ENCODE measurements around the gene CMTM8. TPM values are rescaled to one million over a fixed set of nuclear protein-coding genes. Genes with fewer than 3 reads are reported as not detected.

Gene CMTM8
- total and polyA plus RNA-seq, 10 of the 15 experiments (the other 5 are each of a cell fraction or from before 2014, with no cell fraction given): 0.11 to 0.23 TPM; not detected in 8

DNA sequence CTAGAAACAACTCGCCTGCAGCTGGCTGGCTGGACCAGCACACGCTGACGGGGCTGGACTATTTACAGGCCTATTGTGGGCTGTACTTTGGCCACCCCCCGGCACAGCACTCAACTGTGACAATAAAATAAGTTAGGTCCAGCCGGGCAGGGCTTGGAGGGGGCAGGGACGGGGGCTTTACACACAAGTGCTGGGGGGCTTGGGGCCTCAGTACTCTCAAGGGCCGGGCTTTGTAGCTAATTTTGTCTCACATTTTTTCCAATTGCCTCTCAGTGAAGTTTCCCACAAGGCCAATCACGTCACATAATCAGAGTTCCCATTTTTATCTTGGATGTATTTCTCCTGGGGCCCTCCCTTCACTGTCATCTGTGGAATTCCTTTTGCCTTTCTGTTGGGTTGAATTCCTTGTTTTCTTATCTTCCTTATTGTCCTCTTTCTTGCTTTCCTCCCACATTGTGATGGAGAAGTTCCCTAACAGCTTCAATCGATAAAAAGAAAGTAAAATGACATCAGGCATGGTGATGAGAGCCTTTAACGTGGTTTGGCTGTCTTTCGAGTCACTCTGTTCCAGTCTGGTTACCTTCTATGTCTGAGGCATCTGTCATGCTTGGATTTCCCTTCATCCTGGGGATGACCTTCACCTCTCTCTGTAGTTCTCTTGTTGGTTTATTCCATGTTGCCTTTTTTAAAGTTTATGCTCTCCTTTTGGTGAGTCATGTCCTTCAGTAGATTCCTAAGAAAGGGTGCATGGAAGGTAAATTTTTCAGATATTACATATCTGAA is 109.1 kb downstream of the CMTM8 start:
- no peaks in the 10 kb centered on the region for H3K36me3 ChIP-seq (ENCODE audit: control insufficient read depth in 2 of 2, insufficient read depth in 2 of 2, low read length in 1 of 2)
- H3K9me3 ChIP-seq (replicated peaks; ENCODE audit: control insufficient read depth, insufficient read depth, low read length): no peaks in the 10 kb centered on the region
- no peak overlapping the region for H3K4me2 ChIP-seq (ENCODE audit: control insufficient read depth, insufficient read depth)
- no peak overlapping the region for H2AFZ ChIP-seq (ENCODE audit: control insufficient read depth, low read depth, low read length)
- in situ Hi-C loops (cut with MboI): no loop called here
- ChIA-PET SMC1A (ENCODE audit: uncharacterized antibody, unreplicated experiment) (interaction anchor here (0.6 kb wide), 1 partner anchor 13 kb away, joined by 3 read pairs; no protein-coding TSS in a partner anchor), CTCF (interaction anchor here (1.1 to 1.5 kb wide), 2 partner anchors 27 to 52 kb away, joined by 3 read pairs; no protein-coding TSS in a partner anchor), POLR2A (interaction anchor here (0.6 to 0.7 kb wide), 2 partner anchors 125 to 486 kb away, joined by 3 to 4 read pairs; no protein-coding TSS in a partner anchor), RAD21 (ENCODE audit: unreplicated experiment) (no interaction called here)
- H3K27me3 ChIP-seq (replicated peaks in 1 of 2; ENCODE audit: control insufficient read depth in 2 of 2, insufficient read depth in 2 of 2, low read length in 1 of 2): no peaks in the 10 kb centered on the region
- DNase-seq (ENCODE audit: low read depth, low spot score) (no peak), ATAC-seq (no peak), FAIRE-seq (no peak)
- intact Hi-C loops (cut with micrococcal nuclease; ENCODE audit: unreplicated experiment): no loop called here
- BruUV-seq (replicated peaks): no TSS peak
- H3K4me1 ChIP-seq (ENCODE audit: control insufficient read depth, insufficient read depth, low read length): no peaks in the 10 kb centered on the region
- H3K27ac ChIP-seq (ENCODE audit: control insufficient read depth, insufficient read depth): no peak overlapping the region
- H3K79me2 ChIP-seq (ENCODE audit: control insufficient read depth, insufficient read depth, low read length): no peaks in the 10 kb centered on the region
- H3K4me3 ChIP-seq: no peak overlapping the region
- TF ChIP-seq LARP7 (IDR thresholded peaks at IDR 0.05): no peak
- TF ChIP-seq KAT2A (conservative IDR thresholded peaks at IDR 0.05; ENCODE audit: control insufficient read depth, low read depth, low read length): no peak
- TF ChIP-seq TCF3 (IDR thresholded peaks at IDR 0.05; ENCODE audit: borderline replicate concordance, insufficient read depth, low read depth, low read length): no peak
- no peak for TF ChIP-seq CBX5 (IDR thresholded peaks at IDR 0.05; ENCODE audit: low read depth)
- TF ChIP-seq GATAD2B (conservative IDR thresholded peaks at IDR 0.05; ENCODE audit: low read depth): no peak
- TF ChIP-seq ZBTB33 (IDR thresholded peaks at IDR 0.05): no peak
- no peak for TF ChIP-seq RB1 (IDR thresholded peaks at IDR 0.05; ENCODE audit: borderline replicate concordance)
- 20% methylated on average over 11 of the region's 11 CpGs for WGBS (ENCODE audit: insufficient coverage, insufficient replicate concordance, low lambda C conversion rate, missing lambda C conversion rate)
- no peaks in the 10 kb centered on the region for H4K20me1 ChIP-seq (ENCODE audit: control insufficient read depth, insufficient read depth)
- no peak overlapping the region for H3K9ac ChIP-seq (ENCODE audit: control insufficient read depth, insufficient read depth, low read length)
